ENCODE measurements around the gene LIN7C.
"Not testable (repeated sequence)": the region's sequence is repeated elsewhere in the genome, so short reads cannot be mapped to it uniquely, and the experiment has no call there.

LIN7C gene, protein sequence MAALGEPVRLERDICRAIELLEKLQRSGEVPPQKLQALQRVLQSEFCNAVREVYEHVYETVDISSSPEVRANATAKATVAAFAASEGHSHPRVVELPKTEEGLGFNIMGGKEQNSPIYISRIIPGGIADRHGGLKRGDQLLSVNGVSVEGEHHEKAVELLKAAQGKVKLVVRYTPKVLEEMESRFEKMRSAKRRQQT

DNA sequence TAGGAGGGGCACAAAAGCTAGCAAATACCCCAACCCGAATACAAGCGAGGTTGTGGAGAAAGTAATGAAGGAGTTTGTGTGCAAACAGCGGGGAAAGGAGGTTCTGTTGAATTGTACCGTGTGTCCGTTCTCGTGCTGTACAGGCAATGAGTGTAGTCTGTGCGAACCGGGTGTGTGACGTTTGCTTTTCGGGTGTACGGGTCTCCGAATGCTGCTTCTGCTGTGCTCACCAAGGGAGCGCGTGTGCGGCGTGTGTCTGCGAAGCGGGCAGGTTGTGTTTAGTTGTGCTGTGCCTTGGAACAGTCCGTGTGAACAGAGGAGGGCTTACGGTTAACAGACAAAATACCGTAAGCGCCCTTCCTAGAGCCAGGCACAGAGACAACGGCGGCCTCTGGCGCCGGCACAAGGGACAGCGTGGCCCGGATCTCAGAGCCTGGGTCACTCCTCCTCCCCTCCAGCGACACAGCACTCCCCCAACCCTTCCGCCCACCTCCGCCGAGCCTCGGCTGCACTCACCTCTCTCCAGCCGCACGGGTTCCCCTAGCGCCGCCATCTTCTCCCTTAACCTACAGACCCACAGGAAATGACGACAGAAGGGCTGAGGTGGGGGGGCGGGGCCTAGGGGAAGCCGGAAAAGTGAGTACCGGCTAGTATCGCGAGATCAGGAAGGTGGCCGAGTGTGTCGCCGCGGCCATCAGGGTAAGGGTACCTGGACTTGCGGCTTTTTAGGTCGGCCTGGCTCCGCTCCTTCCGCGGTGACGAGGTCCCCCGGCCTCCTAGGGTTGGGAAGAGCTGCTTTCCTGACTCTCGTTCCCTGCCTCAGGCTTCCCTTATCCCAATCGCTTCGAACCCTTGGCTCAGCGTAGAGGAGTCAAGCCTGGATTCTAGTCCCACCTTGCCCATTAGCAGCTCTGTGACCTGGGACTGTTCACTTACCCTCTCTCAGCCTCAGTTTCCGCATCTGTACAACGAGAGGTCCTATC, at the start of gene LIN7C:
Gene LIN7C, minus strand, starts transcription at position 570 of the 983 bp plus-strand sequence. Its CDS starts 17 bp downstream, at position 553.
- DNase-seq = peak; percentile 96

DNA sequence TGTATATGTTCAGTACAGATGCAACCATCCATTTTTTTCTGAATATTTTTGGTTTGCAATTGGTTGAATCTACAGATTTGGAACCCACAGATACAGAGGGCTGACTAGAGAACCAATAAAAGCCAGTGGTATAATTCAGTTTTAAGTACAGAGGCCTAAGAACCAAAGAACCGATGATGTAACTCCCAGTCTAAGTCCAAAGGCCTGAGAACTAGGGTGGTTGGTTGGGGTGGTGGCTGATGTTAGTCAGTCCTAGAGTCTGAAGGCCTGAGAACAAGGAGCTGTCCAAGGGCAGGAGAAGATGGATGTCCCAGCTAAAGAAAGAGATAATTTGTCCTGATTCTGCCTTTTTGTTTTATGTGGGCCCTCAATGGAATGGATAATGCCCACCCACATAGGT, 48.7 kb upstream of the LIN7C start:
- no peak for DNase-seq

DNA sequence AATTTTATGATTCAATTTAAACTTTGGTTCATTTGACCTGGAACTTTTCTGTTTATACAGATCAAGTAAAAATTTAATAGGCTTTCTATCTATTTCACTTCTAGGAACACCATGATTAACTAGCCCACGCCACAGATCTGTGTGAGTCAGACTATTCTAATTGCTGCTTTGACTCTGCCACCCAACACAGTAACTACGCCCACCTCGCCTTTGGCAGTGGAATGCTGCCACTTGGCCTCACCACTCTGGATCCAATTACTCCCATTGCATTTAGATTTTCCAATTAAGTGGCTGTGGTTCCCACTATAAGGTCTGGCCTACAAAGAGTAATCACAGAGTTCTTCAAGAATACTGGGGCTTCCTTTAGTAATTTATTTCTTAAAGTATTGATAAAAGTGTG, 46.6 kb upstream of the LIN7C start:
- no peak for DNase-seq

DNA sequence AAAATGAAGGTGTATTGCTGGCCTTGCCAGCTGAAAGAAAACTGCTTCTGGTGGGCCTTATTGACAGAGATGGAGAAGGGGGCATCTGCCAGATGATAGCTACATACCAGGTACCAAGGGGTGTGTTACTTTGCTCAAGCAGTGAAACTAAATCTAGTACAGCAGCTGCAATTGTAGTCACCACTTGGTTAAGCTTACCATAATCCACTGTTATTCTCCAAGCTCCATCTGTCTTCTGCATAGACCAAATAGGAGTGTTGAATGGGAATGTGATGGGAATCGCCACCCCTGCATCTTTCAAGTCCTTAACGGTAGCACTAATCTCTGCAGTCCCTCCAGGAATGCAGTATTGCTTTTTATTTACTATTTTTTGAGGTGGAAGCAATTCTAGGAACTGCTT, 45.8 kb upstream of the LIN7C start:
- no peak for DNase-seq

DNA sequence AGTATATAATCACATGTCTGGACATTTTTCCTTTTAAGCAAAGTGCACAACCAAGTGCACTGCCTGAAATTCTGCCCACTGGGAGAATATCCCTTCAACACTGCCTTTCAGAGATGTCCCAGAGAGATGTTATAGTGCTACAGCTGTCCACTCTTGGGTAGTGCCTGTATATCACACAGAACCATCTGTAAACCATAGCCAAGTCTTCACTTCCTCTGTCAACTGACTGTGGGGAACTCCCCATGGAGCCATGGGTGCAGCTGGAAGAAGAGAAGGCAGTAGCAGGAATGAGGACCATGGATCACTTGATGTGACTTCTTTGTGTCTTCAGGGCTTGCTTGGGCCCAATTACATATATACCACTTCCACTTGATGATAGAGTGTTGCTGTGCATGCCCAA, 44.6 kb upstream of the LIN7C start:
- no peak for DNase-seq

DNA sequence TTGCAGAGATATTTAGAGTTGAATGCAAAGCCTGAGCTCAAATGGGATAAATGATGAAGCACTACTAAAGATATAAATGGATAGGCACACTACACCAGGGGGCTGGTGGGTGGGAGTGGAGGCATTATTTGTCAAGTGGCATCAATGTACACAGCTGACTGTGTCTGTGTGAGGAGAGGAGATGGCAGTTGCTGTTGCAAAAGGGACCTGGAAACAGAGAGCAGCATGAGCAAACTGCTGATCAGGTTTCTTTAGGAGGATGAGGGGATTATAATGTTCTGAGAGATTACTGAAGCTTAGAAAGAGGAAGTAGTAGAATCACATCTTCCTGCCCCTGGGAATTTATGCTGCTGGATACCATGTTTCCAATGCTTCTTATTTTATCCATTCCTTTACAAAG, 39.4 kb upstream of the LIN7C start:
- DNase-seq = no peak

DNA sequence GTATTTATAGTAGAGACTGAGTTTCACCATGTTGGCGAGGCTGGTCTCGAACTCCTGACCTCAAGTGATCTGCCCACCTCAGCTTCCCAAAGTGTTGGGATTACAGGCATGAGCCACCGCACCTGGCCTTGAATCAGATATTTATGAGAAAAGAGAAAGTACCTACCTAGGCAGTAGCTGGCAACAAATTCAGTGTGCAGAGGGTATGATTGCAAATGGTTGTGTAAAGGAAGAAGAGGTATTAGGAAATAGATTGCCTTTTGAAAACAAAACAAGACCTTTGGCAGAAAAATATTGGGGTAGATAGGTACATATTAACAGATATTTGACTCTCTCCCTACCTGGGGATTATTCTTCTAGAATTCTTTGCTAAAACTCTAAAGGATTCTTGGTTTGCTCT, 38.5 kb upstream of the LIN7C start:
- DNase-seq = no peak

DNA sequence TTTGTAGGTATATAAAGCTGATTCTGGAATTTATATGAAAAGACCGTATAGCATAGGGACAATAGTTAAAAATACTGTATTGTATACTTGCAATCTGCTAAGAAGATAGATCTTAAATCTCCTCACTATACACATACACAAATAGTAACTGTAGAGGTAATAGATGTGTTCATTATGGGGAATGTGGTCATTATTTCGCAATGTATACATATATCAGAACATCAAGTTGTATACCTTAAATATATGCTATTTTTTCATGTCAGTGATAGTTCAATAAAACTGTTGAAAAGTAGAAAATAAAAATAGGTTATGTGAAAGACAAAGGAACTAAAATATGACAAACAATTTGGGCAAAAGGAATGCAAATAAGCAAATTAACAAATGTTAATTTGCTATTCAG, 35.2 kb upstream of the LIN7C start:
- DNase-seq = no peak

DNA sequence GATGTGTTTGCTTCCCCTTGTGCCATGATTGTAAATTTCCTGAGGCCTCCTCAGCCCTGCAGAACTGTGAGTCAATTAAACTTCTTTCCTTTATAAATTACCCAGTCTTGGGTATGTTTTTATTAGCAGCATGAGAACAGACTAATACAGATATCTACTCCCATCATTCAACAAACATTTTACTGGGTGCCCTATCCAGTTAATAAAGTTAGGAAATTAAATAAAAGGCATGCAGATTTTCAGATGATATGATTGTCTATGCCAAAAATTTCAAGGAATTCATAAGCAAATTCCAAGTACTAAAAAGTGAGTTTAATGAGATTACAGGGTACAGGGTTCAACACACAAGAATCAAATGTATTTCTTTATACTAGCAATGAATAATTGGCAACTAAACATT, 33.5 kb upstream of the LIN7C start:
- DNase-seq = no peak

DNA sequence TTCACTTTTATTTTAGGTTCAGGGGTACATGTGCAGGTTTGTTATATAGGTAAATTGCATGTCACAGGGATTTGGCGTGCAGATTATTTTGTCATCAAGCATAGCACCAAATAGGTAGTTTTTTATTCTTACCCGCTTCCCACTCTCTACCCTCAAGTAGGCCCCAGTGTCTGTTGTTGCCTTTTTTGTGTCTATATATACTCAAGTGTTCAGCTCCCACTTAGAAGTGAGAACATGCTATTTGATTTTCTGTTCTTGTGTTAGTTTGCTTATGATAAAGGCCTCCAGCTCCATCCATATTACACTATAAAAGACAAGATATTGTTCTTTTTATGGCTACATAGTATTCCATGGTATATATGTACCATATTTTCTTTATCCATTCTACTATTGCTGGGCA, 28.5 kb upstream of the LIN7C start:
- DNase-seq = no peak

DNA sequence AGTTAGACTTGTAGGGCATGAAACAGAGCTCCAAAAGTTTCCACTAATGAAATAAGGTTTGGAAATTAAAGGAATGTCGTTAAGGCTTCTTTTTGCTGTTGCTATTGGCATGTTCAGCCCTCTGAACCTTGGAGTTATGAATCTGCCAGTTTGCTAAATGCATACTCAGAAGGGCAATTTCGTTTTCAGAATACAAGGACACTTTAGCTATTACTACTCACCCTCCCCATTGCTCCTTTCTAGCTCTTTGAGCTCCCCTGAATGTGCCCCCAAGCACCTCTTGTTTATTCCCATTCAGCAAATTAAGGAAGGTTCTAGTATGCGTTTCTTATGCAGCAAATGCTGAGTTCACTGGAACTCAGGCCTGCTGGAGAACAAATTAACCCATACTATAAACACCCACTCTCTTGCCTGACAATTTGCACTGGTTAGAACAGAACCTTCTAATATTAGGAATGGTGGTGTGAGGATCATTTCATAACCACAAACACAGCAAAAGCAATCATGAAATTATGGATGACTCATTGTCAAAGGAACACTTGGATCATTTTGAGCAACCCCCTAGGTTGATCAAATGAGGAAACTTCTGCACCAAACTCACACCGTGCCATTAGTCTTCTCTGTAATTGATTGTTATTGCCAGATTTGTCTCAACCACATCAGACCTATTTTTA, 26.2 kb upstream of the LIN7C start:
- no peak for DNase-seq

DNA sequence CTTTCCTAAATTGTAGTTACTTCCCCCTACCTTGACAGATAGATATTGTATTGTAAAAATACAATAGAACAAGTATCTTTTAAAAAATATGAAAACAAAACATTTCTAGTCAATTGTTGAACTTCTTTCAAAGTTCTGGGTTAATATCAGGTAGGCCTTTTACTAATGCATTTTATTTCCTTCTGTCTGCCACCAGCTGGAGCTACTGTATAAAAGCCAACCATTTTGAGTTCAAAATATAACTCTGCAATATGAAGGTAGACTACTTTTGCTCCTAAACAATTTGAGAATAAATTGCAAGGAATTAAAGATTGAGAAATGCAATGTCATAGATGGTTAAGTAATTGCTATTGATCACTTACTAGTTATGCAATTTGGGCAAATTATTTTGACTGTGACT, 22.1 kb upstream of the LIN7C start:
- no peak for DNase-seq

DNA sequence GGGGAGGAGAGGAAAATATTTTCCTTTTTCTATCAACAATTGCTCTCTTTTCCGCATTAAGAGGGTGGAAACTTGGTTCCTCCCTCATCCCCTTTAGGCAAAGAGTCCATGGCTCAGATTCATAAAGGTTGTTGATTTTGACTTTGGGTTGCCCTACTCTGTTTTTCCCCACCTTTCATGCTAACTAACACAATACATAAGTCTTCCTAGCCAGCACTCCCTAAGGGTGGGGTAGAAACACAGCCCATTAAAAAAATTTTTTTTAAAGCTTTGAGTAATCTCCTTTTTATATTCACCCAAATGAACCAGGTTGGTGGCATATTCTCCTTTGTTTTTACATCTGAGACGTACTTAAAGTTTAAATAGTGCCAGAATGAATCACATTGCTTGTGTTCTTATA, 20.0 kb upstream of the LIN7C start:
- DNase-seq = no peak

DNA sequence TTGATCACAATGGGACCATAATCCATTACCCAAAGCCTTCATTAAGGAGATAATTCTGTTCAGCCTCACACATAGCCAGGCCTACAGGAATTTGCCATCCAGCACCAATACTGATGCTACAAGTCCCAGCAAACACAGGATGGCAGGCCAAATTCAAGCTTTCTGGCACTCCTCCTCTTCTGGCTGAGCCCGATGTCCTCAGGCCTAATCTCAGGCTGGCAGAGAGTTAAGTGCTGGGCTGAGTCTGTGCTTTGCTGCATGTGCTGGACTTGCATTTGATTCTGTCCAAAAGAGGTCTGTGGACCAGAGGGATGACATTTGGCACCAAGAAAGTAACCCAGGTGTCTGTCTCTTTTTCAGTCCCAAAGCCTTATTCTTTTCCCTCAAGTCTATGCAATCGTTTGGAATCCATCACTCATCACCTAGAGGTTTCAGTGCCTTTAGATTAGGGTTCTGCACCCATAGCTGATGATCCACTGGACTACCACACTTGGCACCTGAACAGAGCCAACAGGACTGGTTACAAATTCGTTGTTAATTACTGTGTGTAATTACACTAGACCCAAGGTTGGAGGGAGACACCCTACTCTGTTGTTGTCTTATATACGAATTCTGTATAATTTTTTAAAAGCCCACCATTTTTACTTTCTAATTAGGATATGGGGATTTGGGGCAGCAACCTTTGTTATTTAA, 19.4 kb upstream of the LIN7C start:
- no peak for DNase-seq

DNA sequence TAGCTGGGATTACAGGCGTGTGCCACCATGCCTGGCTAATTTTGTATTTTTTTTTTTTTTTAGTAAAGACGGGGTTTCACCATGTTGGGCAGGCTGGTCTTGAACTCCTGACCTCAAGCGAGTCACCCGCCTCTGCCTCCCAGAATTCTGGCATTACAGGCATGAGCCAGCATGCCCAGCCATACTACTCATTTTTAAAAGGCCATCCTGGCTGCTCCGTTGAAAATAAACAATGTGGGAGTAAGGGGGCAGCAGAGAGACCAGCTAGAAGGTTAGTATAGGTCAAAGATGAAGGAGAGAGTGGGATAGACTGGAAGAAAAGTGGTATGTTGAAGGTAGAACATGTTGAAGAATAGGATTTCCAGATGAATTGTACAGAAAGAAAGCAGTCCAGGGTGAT, 17.6 kb upstream of the LIN7C start:
- no peak for DNase-seq

DNA sequence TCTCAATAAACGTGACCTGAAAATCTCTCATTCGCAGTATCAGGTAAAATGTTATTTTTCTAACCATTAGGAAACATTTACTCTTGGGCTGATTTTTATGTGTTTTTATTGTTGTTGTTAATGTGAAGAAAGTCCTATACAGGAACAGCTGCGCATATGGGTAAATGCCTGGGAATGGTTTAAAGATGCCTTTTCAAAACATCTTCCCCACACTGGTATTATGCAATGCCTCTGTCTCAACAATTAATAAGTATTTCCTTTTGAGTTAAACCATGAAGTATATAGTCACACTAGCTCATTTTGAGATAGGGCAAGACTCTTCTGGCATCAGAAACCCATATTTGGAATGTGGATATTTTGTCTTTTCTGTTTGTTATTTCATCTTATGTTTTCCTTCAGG, 13.7 kb upstream of the LIN7C start:
- no peak for DNase-seq

DNA sequence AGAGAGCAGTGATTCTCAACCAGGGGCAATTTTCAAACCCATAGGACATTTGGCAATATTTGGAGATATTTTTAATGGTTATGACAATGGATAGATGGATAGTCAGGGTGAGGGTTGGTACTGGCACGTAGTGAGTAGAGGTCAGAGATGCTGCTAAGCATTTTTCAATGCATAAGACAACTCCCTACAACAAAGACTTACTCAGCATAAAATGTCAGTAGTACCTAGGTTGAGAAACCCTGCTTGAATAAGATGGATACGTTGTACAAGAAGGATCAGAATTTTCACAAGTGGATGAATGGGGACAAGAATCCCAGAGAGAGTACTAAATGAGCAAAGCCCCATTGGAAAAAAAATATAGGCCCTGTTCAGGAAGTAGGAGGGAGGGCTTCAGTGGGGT, 11.9 kb upstream of the LIN7C start:
- no peak for DNase-seq

DNA sequence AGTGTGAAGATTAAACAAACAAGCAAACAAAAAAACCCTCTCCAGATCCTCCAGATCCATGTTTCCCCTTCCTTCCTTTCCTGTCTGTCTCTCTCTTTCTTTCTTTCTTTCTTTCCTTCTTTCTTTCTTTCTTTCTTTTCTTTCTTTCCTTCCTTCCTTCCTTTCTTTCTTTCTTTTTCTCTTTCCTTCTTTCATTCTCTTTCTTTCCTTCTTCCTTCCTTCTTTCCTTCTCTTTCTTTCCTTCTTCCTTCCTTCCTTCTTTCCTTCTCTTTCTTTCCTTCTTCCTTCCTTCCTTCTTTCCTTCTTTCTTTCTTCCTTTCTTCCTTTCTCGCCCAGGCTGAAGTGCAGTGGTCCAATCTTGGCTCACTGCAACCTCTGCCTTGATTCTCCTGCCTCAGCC, 10.9 kb upstream of the LIN7C start:
- DNase-seq = not testable (repeated sequence)

DNA sequence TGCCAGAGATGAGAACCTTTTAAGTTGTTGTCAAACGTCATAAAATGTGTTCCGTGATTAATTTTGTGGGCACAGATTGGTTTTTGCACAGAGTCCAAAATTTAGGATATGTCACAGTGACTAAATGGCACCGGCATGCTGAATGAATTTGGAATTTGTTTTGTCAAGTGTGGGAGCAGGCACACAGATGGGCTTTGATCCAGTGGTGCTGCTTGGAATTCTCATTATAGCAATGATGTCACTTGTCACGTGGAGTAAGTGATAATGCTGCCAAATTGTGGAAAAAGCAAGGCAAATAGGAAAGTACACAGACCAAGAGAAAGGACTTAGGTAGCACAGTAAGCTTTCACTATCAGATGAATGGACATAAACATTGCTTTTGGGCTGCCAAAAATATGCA, 8.0 kb upstream of the LIN7C start:
- DNase-seq = no peak

DNA sequence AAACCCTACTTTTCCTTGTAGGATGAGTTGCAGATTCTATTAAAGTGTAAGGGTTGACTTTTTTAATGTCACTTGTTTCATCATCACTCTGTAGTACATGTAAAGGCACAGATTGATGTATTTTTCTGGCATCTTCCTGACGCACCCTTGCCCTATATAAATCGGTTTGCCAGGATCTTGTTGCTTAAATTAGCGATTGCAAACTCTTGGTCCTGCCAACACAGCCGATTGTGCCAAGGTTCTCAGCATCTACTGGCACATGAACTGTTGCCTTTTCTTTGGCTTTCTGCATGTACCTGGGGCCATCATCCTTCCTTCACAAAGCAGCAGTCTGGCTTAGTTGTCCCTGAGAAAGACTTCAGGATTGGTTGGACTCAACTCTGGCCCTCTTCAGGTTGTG, 7.5 kb upstream of the LIN7C start:
- DNase-seq = no peak

DNA sequence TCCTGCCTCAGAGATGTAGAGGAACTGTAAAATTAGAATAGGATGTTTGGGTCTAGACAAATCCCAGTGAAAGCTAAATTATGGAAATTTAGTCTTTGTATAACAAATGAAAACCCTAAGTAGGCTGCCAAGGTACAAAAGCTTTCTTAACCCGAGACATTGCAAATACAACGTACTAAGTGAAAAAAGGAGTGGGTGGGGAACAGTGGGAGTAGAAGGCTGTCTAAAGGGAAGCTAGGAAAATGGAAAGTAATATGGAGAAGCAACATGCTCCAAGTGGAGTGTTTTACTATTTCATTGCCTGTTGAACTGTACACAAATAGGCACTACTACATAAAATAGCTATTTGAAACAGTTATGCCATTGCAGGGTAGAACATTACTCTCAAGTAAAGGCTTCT, 6.8 kb upstream of the LIN7C start:
- no peak for DNase-seq

DNA sequence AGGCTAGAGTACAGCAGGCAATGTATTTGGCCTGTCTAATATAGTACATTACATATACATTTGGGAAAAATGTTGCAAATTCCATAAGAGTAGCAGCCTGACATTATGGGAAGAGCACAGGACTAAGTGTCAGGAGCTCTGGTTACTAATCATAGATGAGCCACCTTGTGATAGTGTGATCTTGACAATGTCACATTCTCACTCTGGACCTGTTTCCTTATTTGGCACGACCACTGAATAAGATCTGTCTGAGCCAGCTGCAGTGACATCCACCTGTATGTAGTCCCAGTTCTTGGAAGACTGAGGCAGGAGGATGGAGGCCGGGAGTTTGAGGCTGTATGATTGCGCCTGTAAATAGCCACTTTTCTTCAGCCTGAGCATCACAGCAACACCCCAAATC, 5.7 kb upstream of the LIN7C start:
- DNase-seq = no peak

DNA sequence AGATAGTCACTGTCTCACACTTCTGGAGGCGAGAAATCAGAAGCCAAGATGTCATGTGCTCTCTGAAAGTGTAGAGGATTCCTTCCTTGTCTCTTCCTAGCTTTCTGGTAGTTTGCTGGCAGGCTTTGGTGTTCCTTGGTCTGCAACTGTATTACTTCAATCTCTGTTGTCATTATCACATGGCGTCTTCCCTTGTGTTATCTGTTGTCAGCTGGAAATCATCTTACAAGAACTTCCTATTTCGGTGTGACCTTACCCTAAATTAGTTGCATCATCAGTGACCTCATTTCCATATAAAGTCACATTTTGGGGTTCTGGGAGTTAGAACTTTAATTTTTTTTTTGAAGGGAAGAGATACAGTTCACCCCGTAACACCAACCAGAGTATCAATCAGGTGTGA, 3.3 kb upstream of the LIN7C start:
- DNase-seq = no peak
